ENCODE results near the gene SRP68.

SRP68 gene

GRCh38 chr17:76019833-76020467 lies 52.4 kb downstream of the SRP68 start:
- in situ Hi-C loops (cut with MboI; ENCODE audit: low sequenced_read_pairs) = loop anchor here (10.0 to 25.0 kb wide), 2 partner anchors 258 to 275 kb away; partner anchors contain the start of gene GALK1

- in situ Hi-C loops (cut with MboI; ENCODE audit: low sequenced_read_pairs) = loop anchor here (10.0 to 25.0 kb wide), 2 partner anchors 256 to 276 kb away; partner anchors contain the start of gene GALK1
These were observed 53.5 kb downstream of the SRP68 start for GRCh38 chr17:76018801-76019200.

GRCh38 chr17:76018340-76018680 lies 54.0 kb downstream of the SRP68 start:
- in situ Hi-C loops (cut with MboI; ENCODE audit: low sequenced_read_pairs) = loop anchor here (10.0 to 25.0 kb wide), 2 partner anchors 256 to 276 kb away; partner anchors contain the start of gene GALK1

GRCh38 chr17:76017481-76018339 lies 54.6 kb downstream of the SRP68 start:
- in situ Hi-C loops (cut with MboI; ENCODE audit: low sequenced_read_pairs) = loop anchor here (10.0 to 25.0 kb wide), 2 partner anchors 255 to 277 kb away; partner anchors contain the start of gene GALK1

GRCh38 chr17:76014925-76015261 lies 57.4 kb downstream of the SRP68 start:
- in situ Hi-C loops (cut with MboI; ENCODE audit: low sequenced_read_pairs) = loop anchor here (10.0 to 25.0 kb wide), 2 partner anchors 253 to 280 kb away; partner anchors contain the start of gene GALK1

GRCh38 chr17:76014100-76014924 lies 58.0 kb downstream of the SRP68 start:
- in situ Hi-C loops (cut with MboI; ENCODE audit: low sequenced_read_pairs) = loop anchor here (10.0 to 25.0 kb wide), 2 partner anchors 252 to 280 kb away; partner anchors contain the start of gene GALK1

GRCh38 chr17:76013377-76013932 lies 58.9 kb downstream of the SRP68 start:
- in situ Hi-C loops (cut with MboI; ENCODE audit: low sequenced_read_pairs) = loop anchor here (10.0 to 25.0 kb wide), 2 partner anchors 251 to 281 kb away; partner anchors contain the start of gene GALK1

GRCh38 chr17:76011951-76012350 lies 60.4 kb downstream of the SRP68 start:
- in situ Hi-C loops (cut with MboI; ENCODE audit: low sequenced_read_pairs) = loop anchor here (10.0 to 25.0 kb wide), 2 partner anchors 250 to 283 kb away; partner anchors contain the start of gene GALK1

- in situ Hi-C loops (cut with MboI; ENCODE audit: low sequenced_read_pairs) = loop anchor here (5.0 to 25.0 kb wide), 3 partner anchors 103 to 285 kb away; partner anchors contain the start of gene GALK1
These were observed 62.2 kb downstream of the SRP68 start for GRCh38 chr17:76009969-76010661.

GRCh38 chr17:76009447-76009846 lies 62.9 kb downstream of the SRP68 start:
- in situ Hi-C loops (cut with MboI; ENCODE audit: low sequenced_read_pairs) = loop anchor here (5.0 to 25.0 kb wide), 2 partner anchors 102 to 247 kb away; partner anchors contain the start of gene GALK1

GRCh38 chr17:76008630-76009425 lies 63.5 kb downstream of the SRP68 start:
- in situ Hi-C loops (cut with MboI; ENCODE audit: low sequenced_read_pairs) = loop anchor here (5.0 to 25.0 kb wide), 2 partner anchors 102 to 247 kb away; partner anchors contain the start of gene GALK1

- in situ Hi-C loops (cut with MboI; ENCODE audit: low sequenced_read_pairs) = loop anchor here (5.0 to 25.0 kb wide), 2 partner anchors 101 to 246 kb away; partner anchors contain the start of gene GALK1
These were observed 64.1 kb downstream of the SRP68 start for GRCh38 chr17:76008208-76008607.

- in situ Hi-C loops (cut with MboI; ENCODE audit: low sequenced_read_pairs) = loop anchor here (5.0 to 25.0 kb wide), 2 partner anchors 101 to 246 kb away; partner anchors contain the start of gene GALK1
These were observed 64.5 kb downstream of the SRP68 start for GRCh38 chr17:76007850-76008165.

- in situ Hi-C loops (cut with MboI; ENCODE audit: low sequenced_read_pairs) = loop anchor here (5.0 to 25.0 kb wide), 2 partner anchors 100 to 245 kb away; partner anchors contain the start of gene GALK1
These were observed 65.0 kb downstream of the SRP68 start for GRCh38 chr17:76007131-76007849.

- in situ Hi-C loops (cut with MboI; ENCODE audit: low sequenced_read_pairs) = loop anchor here (5.0 to 25.0 kb wide), 2 partner anchors 98 to 243 kb away; partner anchors contain the start of gene GALK1
These were observed 66.8 kb downstream of the SRP68 start for GRCh38 chr17:76005263-76006149.

GRCh38 chr17:76004750-76005262 lies 67.5 kb downstream of the SRP68 start:
- in situ Hi-C loops (cut with MboI; ENCODE audit: low sequenced_read_pairs) = loop anchor here (5.0 to 25.0 kb wide), 2 partner anchors 98 to 243 kb away; partner anchors contain the start of gene GALK1
